ENCODE measurements around the gene ROBO1. TPM values are rescaled to one million over a fixed set of nuclear protein-coding genes. Genes with fewer than 3 reads are reported as not detected.

ROBO1 gene
- total RNA-seq, 1 donor from 2014 or later = 73.8 TPM

DNA sequence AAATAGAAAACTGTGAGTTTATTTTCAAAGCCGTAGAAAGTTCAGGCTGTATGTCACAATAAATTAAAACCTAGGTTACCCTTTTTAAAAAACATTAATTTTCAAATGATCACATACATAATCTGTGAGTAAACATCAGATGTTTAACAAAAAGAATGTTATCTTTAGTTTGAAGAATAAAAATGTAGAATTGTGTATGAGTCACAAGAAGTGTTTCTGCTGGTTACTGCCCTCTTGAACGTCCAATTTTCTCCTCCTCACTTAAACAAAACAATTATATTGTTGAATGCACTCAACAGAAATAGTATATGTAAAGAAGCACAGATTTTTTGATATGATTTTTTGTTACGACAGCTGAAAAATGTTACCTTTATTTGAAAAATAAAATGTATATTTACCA, 855.1 kb downstream of the ROBO1 start:
- no peak overlapping the region for H3K27ac Mint-ChIP-seq (ENCODE audit: unreplicated experiment)
- peaks cover 18% of the 10 kb centered on the region for H3K4me1 Mint-ChIP-seq (ENCODE audit: unreplicated experiment)

DNA sequence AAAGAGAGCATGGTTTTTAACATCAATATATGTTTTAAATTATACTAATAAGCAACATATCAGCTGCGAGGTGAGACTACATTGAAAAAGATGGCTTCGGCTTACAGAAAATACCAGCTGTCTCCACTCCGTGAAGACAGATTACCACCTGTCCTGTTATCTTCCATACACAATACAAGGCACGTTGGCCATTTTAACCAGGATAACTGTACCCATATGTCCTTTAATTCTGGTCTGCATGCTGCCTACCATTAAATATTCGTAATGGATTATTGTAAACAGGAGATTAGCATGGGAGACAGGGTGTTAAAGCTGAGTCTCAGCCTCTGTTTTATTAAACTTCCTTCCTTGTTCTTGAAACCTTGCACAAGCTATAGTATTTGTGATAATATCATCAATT, 855.5 kb downstream of the ROBO1 start:
- H3K27me3 Mint-ChIP-seq (ENCODE audit: unreplicated experiment) = no peaks in the 10 kb centered on the region
- DNase-seq (ENCODE audit: extremely low spot score, unreplicated experiment) = no peak
- TF ChIP-seq, protein P1, sequence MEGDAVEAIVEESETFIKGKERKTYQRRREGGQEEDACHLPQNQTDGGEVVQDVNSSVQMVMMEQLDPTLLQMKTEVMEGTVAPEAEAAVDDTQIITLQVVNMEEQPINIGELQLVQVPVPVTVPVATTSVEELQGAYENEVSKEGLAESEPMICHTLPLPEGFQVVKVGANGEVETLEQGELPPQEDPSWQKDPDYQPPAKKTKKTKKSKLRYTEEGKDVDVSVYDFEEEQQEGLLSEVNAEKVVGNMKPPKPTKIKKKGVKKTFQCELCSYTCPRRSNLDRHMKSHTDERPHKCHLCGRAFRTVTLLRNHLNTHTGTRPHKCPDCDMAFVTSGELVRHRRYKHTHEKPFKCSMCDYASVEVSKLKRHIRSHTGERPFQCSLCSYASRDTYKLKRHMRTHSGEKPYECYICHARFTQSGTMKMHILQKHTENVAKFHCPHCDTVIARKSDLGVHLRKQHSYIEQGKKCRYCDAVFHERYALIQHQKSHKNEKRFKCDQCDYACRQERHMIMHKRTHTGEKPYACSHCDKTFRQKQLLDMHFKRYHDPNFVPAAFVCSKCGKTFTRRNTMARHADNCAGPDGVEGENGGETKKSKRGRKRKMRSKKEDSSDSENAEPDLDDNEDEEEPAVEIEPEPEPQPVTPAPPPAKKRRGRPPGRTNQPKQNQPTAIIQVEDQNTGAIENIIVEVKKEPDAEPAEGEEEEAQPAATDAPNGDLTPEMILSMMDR (IDR thresholded peaks at IDR 0.05) = no peak
- H3K9me3 Mint-ChIP-seq (ENCODE audit: unreplicated experiment) = peaks cover 5% of the 10 kb centered on the region
- H3K27ac Mint-ChIP-seq (ENCODE audit: unreplicated experiment) = no peak overlapping the region
- H3K36me3 Mint-ChIP-seq (ENCODE audit: unreplicated experiment) = peaks cover 5% of the 10 kb centered on the region
- peaks cover 19% of the 10 kb centered on the region for H3K4me1 Mint-ChIP-seq (ENCODE audit: unreplicated experiment)
- no peak overlapping the region for H3K4me3 Mint-ChIP-seq (ENCODE audit: unreplicated experiment)

More for the DNA sequence above, 855.1 kb downstream of the ROBO1 start:
- H3K9me3 Mint-ChIP-seq (ENCODE audit: unreplicated experiment) = peaks cover 3% of the 10 kb centered on the region
- H3K36me3 Mint-ChIP-seq (ENCODE audit: unreplicated experiment) = peaks cover 3% of the 10 kb centered on the region
- DNase-seq (ENCODE audit: extremely low spot score, unreplicated experiment) = no peak
- TF ChIP-seq, protein P1 (IDR thresholded peaks at IDR 0.05) = no peak
- no peak overlapping the region for H3K4me3 Mint-ChIP-seq (ENCODE audit: unreplicated experiment)
- no peaks in the 10 kb centered on the region for H3K27me3 Mint-ChIP-seq (ENCODE audit: unreplicated experiment)

DNA sequence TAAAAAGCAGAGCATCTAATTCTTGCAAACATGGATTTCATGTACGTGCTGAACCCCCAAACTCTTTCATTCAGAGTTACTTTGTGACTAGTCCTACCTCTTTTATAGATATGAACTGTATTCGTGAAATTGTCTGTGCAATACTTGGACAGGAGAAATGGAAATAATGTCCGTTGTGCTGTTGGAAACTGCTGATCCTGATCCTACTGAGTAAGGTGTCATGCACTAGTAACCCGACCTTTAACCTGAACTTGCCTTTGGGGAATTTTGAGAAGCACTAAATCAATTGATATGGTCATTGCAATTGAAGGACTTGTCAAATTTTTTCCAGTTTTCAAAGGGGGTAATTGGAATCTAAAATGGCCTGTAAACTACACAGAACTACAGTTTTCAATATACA, 856.4 kb downstream of the ROBO1 start:
- peaks cover 10% of the 10 kb centered on the region for H3K36me3 Mint-ChIP-seq (ENCODE audit: unreplicated experiment)
- H3K4me1 Mint-ChIP-seq (ENCODE audit: unreplicated experiment) = peaks cover 21% of the 10 kb centered on the region
- TF ChIP-seq, protein P1 (IDR thresholded peaks at IDR 0.05) = no peak
- H3K27ac Mint-ChIP-seq (ENCODE audit: unreplicated experiment) = no peak overlapping the region
- DNase-seq (ENCODE audit: extremely low spot score, unreplicated experiment) = no peak
- no peak overlapping the region for H3K4me3 Mint-ChIP-seq (ENCODE audit: unreplicated experiment)
- H3K27me3 Mint-ChIP-seq (ENCODE audit: unreplicated experiment) = no peaks in the 10 kb centered on the region
- H3K9me3 Mint-ChIP-seq (ENCODE audit: unreplicated experiment) = peaks cover 12% of the 10 kb centered on the region

DNA sequence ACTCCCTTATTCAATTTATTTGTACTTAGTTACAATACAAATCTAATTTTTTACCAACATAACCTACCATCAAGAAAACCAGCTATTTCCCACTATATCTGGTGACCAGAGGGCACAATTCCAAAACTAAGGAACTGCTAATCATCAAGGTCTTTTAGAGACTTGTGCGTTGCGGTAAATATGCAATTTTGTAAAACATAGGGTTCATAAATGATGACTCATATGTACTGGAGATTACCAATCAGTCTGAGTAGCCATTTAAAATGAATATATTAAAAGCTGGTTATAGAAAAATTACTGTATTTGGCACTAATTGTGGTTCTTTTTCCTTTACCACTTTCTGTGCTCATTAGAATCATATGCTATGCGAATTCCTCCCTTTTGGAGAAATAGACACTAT, 859.6 kb downstream of the ROBO1 start:
- DNase-seq (ENCODE audit: extremely low spot score, unreplicated experiment) = no peak
- peaks cover 12% of the 10 kb centered on the region for H3K9me3 Mint-ChIP-seq (ENCODE audit: unreplicated experiment)
- no peak overlapping the region for H3K4me3 Mint-ChIP-seq (ENCODE audit: unreplicated experiment)
- no peaks in the 10 kb centered on the region for H3K27me3 Mint-ChIP-seq (ENCODE audit: unreplicated experiment)
- TF ChIP-seq, protein P1 (IDR thresholded peaks at IDR 0.05) = no peak
- peaks cover 15% of the 10 kb centered on the region for H3K4me1 Mint-ChIP-seq (ENCODE audit: unreplicated experiment)
- no peak overlapping the region for H3K27ac Mint-ChIP-seq (ENCODE audit: unreplicated experiment)
- peaks cover 10% of the 10 kb centered on the region for H3K36me3 Mint-ChIP-seq (ENCODE audit: unreplicated experiment)

DNA sequence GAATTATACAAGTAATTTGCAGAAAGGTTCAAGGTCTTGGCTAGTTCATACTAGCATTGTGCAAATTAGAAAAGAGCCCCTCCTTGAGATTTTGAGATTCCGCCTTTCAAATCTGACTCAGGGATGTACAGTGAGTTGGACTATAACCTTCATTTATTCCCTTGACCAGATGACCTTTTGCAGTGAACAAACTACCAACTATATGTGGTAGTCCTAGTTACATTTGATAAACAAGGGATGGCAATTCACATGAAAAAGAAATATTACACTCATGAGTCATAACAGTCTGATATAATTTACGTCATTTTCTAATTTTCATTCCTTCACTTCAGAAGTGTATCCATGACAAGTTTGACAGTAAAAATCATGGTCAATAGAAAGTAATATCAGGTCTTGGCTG, 860.4 kb downstream of the ROBO1 start:
- TF ChIP-seq, protein P1 (IDR thresholded peaks at IDR 0.05) = no peak
- H3K4me3 Mint-ChIP-seq (ENCODE audit: unreplicated experiment) = no peak overlapping the region
- H3K9me3 Mint-ChIP-seq (ENCODE audit: unreplicated experiment) = peaks cover 12% of the 10 kb centered on the region
- H3K36me3 Mint-ChIP-seq (ENCODE audit: unreplicated experiment) = peaks cover 10% of the 10 kb centered on the region
- no peak overlapping the region for H3K27ac Mint-ChIP-seq (ENCODE audit: unreplicated experiment)
- no peaks in the 10 kb centered on the region for H3K27me3 Mint-ChIP-seq (ENCODE audit: unreplicated experiment)
- peaks cover 9% of the 10 kb centered on the region for H3K4me1 Mint-ChIP-seq (ENCODE audit: unreplicated experiment)
- no peak for DNase-seq (ENCODE audit: extremely low spot score, unreplicated experiment)

Measured in osteocyte (in vitro differentiated cells).